Measurements from ENCODE around the gene TBX4.

DNA sequence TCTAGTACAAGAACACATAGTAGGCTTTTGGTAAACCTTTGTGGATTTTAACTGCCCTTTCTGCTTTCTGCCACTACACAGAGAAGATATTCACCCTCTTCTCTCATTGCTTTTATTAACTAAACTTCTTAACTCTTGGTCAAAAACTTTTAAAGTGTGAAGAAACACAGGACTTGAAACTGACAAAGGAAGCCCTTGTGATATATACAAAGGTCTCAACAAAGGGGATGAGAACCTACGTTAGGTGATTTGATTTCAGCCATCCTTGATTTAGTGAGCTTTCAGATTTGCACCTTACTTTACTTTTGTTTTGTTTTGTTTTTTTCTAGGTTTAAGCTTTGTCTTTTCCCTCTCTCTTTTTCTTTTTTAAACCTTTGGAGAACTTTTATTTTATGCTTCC, 66.9 kb downstream of the TBX4 start:
- TF ChIP-seq, protein P1, sequence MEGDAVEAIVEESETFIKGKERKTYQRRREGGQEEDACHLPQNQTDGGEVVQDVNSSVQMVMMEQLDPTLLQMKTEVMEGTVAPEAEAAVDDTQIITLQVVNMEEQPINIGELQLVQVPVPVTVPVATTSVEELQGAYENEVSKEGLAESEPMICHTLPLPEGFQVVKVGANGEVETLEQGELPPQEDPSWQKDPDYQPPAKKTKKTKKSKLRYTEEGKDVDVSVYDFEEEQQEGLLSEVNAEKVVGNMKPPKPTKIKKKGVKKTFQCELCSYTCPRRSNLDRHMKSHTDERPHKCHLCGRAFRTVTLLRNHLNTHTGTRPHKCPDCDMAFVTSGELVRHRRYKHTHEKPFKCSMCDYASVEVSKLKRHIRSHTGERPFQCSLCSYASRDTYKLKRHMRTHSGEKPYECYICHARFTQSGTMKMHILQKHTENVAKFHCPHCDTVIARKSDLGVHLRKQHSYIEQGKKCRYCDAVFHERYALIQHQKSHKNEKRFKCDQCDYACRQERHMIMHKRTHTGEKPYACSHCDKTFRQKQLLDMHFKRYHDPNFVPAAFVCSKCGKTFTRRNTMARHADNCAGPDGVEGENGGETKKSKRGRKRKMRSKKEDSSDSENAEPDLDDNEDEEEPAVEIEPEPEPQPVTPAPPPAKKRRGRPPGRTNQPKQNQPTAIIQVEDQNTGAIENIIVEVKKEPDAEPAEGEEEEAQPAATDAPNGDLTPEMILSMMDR (conservative IDR thresholded peaks at IDR 0.05; ENCODE audit: low read length): no peak
- TF ChIP-seq EZH2phosphoT487 (IDR thresholded peaks at IDR 0.05; ENCODE audit: borderline replicate concordance): no peak
